HFFc6 (cell line): ENCODE measurements around the gene TRIM28. TPM values are rescaled to one million over a fixed set of nuclear protein-coding genes. Genes with fewer than 3 reads are reported as not detected.

Experiments used
- DNase-seq: peaks from one replicate; pipeline ENCODE4 v3.0.0-alpha.2; 2018
- H3K27ac Mint-ChIP-seq: 2 replicates; pipeline ENCODE4 v1.8.0; 2020; ENCODE audit warnings: mild to moderate bottlenecking, mixed read lengths
- H3K27me3 Mint-ChIP-seq: 2 replicates; pipeline ENCODE4 v1.8.0; 2021; ENCODE audit warnings: mild to moderate bottlenecking, moderate library complexity, mixed read lengths; ENCODE audit not compliant: insufficient read depth
- H3K36me3 Mint-ChIP-seq: 2 replicates; pipeline ENCODE4 v1.8.0; 2021; ENCODE audit warnings: low read depth, mixed read lengths
- H3K4me1 Mint-ChIP-seq: 2 replicates; pipeline ENCODE4 v1.8.0; 2020; ENCODE audit warnings: low read depth, mixed read lengths
- H3K4me3 Mint-ChIP-seq: 2 replicates; pipeline ENCODE4 v1.8.0; 2020; ENCODE audit warnings: mild to moderate bottlenecking, moderate library complexity, mixed read lengths
- H3K9me3 Mint-ChIP-seq: 2 replicates; pipeline ENCODE4 v1.8.0; 2020; ENCODE audit warnings: mild to moderate bottlenecking, mixed read lengths
- total RNA-seq, 6 experiments: library from RNA; stranded (reverse); fragmentation: NEBNext Ultra II Directional; extraction: Animal tissue kit (Norgen Biotek cat#: 25700); gene quantifications; 2 replicates in 1 of 6; 3 replicates in 5 of 6; pipeline ENCODE4 v1.2.3, GENCODE V29; 2021
- TF ChIP-seq, protein P1 (sequence below): fragments of 200-600 bp; sonication (generic); IDR thresholded peaks from 2 replicates; pipeline ENCODE4 v1.5.0; 2021; ENCODE audit warnings: antibody characterized with exemption, mild to moderate bottlenecking

The TRIM28 gene
- total RNA-seq, 6 experiments from 2014 or later, result 376 to 529 (median 445) TPM

DNA sequence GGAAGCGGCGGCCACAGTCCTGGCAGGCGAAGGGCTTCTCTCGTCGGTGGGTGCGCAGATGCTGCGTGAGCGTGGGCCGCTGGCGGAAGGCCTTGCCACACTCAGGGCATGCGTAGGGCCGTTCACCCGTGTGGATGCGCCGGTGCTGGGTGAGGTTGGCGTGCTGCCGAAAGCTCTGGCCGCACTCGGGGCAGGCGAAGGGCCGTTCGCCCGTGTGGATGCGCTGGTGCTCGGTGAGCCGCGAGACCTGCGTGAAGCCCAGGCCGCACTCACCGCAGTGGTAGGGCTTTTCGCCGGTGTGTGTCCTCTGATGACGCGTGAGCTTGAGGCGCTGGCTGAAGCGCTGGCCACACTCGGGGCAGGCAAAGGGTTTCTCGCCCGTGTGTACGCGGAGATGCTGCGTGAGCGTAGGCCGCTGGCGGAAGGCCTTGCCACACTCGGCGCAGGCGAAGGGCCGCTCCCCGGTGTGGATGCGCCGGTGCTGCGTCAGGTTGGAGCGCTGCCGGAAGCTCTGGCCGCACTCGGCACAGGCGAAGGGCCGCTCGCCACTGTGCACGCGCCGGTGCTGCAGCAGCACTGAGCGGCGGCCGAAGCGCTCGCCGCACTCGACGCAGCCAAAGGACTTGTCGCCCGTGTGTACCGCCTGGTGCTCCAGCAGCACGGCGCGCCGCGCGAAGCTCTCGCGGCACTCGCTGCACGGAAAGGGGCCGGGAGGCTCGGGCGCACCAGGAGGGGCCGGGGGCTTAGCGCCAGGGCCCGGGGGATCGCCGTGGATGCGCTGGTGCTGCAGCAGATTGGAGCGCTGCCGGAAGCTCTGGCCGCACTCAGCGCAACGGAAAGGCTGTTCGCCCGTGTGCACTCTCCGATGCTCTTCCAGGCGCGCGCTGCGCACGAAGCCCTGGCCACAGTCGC is 18.5 kb downstream of the TRIM28 start:
- H3K27me3 Mint-ChIP-seq, result peaks cover 11% of the 10 kb centered on the region
- no peak overlapping the region for H3K27ac Mint-ChIP-seq
- peaks cover 4% of the 10 kb centered on the region; the same call in 1 of the 2 replicates for H3K9me3 Mint-ChIP-seq
- H3K4me3 Mint-ChIP-seq, result peak overlapping the region; percentile 71
- TF ChIP-seq, protein P1, sequence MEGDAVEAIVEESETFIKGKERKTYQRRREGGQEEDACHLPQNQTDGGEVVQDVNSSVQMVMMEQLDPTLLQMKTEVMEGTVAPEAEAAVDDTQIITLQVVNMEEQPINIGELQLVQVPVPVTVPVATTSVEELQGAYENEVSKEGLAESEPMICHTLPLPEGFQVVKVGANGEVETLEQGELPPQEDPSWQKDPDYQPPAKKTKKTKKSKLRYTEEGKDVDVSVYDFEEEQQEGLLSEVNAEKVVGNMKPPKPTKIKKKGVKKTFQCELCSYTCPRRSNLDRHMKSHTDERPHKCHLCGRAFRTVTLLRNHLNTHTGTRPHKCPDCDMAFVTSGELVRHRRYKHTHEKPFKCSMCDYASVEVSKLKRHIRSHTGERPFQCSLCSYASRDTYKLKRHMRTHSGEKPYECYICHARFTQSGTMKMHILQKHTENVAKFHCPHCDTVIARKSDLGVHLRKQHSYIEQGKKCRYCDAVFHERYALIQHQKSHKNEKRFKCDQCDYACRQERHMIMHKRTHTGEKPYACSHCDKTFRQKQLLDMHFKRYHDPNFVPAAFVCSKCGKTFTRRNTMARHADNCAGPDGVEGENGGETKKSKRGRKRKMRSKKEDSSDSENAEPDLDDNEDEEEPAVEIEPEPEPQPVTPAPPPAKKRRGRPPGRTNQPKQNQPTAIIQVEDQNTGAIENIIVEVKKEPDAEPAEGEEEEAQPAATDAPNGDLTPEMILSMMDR, result no peak
- DNase-seq, result no peak
- H3K36me3 Mint-ChIP-seq, result peaks cover 13% of the 10 kb centered on the region
- H3K4me1 Mint-ChIP-seq, result peaks cover 15% of the 10 kb centered on the region; the same call in 1 of the 2 replicates

DNA sequence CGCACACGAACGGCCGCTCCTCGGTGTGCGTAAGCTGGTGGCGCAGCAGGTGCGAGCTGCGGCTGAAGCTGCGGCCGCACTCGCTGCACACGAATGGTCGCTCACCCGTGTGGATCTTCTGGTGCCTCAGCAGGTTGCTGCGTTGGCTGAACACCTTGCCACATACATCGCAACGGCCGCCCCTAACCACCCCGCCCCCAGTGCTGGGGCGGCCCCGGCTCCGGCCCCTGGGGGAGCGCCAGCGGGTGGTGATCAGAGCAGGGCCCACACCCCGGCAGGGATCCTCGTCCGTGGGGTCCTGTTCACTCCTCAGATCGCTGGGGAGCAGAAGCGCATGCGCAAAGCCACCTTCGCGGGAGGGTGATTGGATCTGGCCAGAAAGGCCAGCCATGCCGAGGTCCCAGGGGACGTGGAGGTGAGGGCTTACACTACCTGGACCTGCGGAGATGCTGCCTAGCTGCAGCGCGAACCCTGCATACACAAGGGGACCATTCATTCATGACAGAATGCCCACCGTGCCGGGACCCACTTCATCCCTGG is 19.2 kb downstream of the TRIM28 start:
- Mint-ChIP-seq H3K36me3 (peaks cover 10% of the 10 kb centered on the region; the same call in 1 of the 2 replicates), H3K27me3 (peaks cover 11% of the 10 kb centered on the region), H3K27ac (no peak overlapping the region), H3K4me3 (peak overlapping the region; percentile 71), H3K4me1 (peaks cover 14% of the 10 kb centered on the region; the same call in 1 of the 2 replicates), H3K9me3 (peaks cover 4% of the 10 kb centered on the region; the same call in 1 of the 2 replicates)
- DNase-seq, result no peak
- TF ChIP-seq, protein P1, result no peak

DNA sequence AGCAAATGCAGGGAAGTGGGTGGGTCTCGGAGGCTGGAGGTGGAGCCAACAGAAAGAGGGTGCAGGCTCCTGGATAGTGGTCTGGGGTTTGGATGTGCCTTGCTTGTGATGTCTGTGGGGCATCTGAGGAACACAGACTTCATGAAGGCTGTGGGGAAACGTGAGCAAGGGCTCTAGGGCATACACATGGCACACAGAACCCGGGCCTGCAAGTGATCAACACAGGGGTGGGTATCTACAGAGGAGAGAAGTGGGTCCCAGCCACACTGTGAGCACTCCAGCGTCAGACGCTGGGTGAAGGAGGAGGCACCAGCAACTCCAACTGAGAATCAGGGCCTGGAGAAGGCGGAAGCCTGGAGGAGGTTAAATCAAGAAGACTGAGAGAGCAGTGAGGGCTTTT is 20.0 kb downstream of the TRIM28 start:
- DNase-seq, result no peak
- H3K27ac Mint-ChIP-seq, result no peak overlapping the region; the same call in 1 of the 2 replicates
- H3K36me3 Mint-ChIP-seq, result peaks cover 17% of the 10 kb centered on the region; the same call in 1 of the 2 replicates
- H3K4me1 Mint-ChIP-seq, result peaks cover 14% of the 10 kb centered on the region; the same call in 1 of the 2 replicates
- peaks cover 13% of the 10 kb centered on the region for H3K27me3 Mint-ChIP-seq
- H3K9me3 Mint-ChIP-seq, result peaks cover 4% of the 10 kb centered on the region; the same call in 1 of the 2 replicates
- peak overlapping the region; percentile 38 for H3K4me3 Mint-ChIP-seq
- TF ChIP-seq, protein P1, result no peak

DNA sequence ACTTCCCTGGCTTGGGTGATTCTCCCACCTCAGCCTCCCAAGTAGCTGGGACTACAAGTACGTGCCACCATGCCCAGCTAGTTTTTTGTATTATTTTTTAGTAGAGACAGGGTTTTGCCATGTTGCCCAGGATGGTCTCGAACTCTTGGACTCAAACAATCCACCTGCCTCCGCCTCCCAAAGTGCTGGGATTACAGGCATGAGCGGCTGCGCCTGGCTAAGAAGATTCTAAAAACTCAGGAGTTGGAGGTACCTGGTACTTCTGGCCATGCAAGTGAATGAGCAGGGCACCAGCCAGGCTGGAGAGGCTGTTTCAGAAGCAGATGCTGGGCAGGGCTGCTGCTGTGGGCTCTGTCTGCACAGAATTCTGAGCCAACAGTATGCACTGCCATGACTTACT is 23.1 kb downstream of the TRIM28 start:
- Mint-ChIP-seq H3K4me3 (no peak overlapping the region), H3K4me1 (peaks cover 15% of the 10 kb centered on the region), H3K36me3 (peaks cover 20% of the 10 kb centered on the region; the same call in 1 of the 2 replicates), H3K9me3 (no peaks in the 10 kb centered on the region), H3K27me3 (peaks cover 10% of the 10 kb centered on the region), H3K27ac (no peak overlapping the region)
- DNase-seq, result no peak
- TF ChIP-seq, protein P1, result no peak

DNA sequence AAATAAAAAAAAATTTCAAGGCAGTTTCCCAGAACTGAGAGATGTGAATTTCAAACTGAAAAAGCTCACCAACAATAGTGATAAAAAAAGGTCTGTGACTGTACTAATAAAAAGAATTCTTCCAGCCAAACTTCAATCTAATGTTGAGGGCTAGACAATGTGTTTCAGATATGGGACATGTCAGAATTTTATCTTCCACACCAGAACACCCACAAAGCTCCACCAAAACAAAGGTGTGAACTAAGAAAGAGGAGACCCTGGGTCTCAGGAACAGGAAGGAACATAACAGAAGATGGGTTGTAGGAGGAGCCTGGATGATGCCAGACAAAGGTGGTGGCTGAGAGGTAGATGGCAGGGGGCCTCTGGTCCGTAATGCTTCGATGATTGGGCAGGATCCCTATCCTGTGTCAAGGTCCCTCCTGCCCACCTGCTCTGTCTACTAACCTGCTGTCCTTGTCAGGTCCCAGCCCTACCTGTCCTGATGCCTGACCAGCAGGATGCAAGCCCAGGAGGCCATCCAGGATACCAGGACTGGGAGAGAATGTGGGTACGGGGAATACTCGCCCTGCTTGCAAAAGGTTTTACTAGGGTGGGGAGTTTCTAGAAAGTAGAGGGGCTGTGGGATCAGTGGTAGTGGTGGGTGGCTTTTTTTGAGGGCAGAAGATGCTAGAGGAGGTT is 24.7 kb downstream of the TRIM28 start:
- Mint-ChIP-seq H3K4me1 (peaks cover 16% of the 10 kb centered on the region), H3K27ac (no peak overlapping the region), H3K27me3 (peaks cover 9% of the 10 kb centered on the region), H3K4me3 (no peak overlapping the region), H3K9me3 (no peaks in the 10 kb centered on the region), H3K36me3 (peaks cover 21% of the 10 kb centered on the region; the same call in 1 of the 2 replicates)
- TF ChIP-seq, protein P1, result no peak
- DNase-seq, result no peak
